Effector memory CD4-positive, alpha-beta T cell (primary cell): ENCODE measurements around the gene CLEC16A.

Experiments
- DNase-seq, 3 donors: peaks; one replicate each; pipeline ENCODE4 v3.0.0-alpha.2; 2020
- H3K27ac ChIP-seq: 2 replicates; pipeline ENCODE4 v1.7.0; 2013; ENCODE audit warnings: mild to moderate bottlenecking, low read length, moderate library complexity; ENCODE audit not compliant: insufficient read depth, poor library complexity, severe bottlenecking
- H3K27me3 ChIP-seq: replicated peaks from 2 replicates; pipeline ENCODE4 v1.7.0; 2013; ENCODE audit warnings: mild to moderate bottlenecking, low read length; ENCODE audit not compliant: insufficient read depth, control insufficient read depth, poor library complexity, severe bottlenecking
- H3K36me3 ChIP-seq: 2 replicates; pipeline ENCODE4 v1.7.0; 2013; ENCODE audit warnings: mild to moderate bottlenecking, low read length, moderate library complexity; ENCODE audit not compliant: control insufficient read depth, insufficient read depth
- H3K4me1 ChIP-seq: 2 replicates; pipeline ENCODE4 v1.7.0; 2013; ENCODE audit warnings: low read length, mild to moderate bottlenecking; ENCODE audit not compliant: control insufficient read depth, insufficient read depth, poor library complexity, severe bottlenecking
- H3K4me3 ChIP-seq: 2 replicates; pipeline ENCODE4 v1.7.0; 2013; ENCODE audit warnings: low read length, low read depth, mild to moderate bottlenecking; ENCODE audit not compliant: insufficient read depth, poor library complexity, severe bottlenecking
- H3K9me3 ChIP-seq: 2 replicates; pipeline ENCODE4 v1.7.0; 2013; ENCODE audit warnings: mild to moderate bottlenecking, low read length, moderate library complexity; ENCODE audit not compliant: control insufficient read depth

The CLEC16A gene

GRCh38 chr16:11134722-11135463 is 190.5 kb downstream of the CLEC16A start:
- Histone ChIP-seq H3K4me1 (peaks cover 9% of the 10 kb centered on the region), H3K36me3 (no peaks in the 10 kb centered on the region), H3K9me3 (no peaks in the 10 kb centered on the region), H3K4me3 (no peak overlapping the region), H3K27me3 (no peaks in the 10 kb centered on the region), H3K27ac (no peak overlapping the region)
- no peak for DNase-seq

GRCh38 chr16:11135464-11135973 is 191.2 kb downstream of the CLEC16A start:
- H3K36me3 ChIP-seq = no peaks in the 10 kb centered on the region
- H3K4me3 ChIP-seq = no peak overlapping the region
- no peaks in the 10 kb centered on the region for H3K9me3 ChIP-seq
- no peak for DNase-seq
- no peaks in the 10 kb centered on the region for H3K27me3 ChIP-seq
- H3K27ac ChIP-seq = no peak overlapping the region
- H3K4me1 ChIP-seq = peaks cover 14% of the 10 kb centered on the region

GRCh38 chr16:11136600-11136999 is 192.2 kb downstream of the CLEC16A start:
- Histone ChIP-seq H3K9me3 (no peaks in the 10 kb centered on the region), H3K27me3 (no peaks in the 10 kb centered on the region), H3K27ac (no peak overlapping the region), H3K4me1 (peaks cover 14% of the 10 kb centered on the region), H3K36me3 (no peaks in the 10 kb centered on the region), H3K4me3 (no peak overlapping the region)
- DNase-seq = no peak

- Histone ChIP-seq H3K4me1 (peaks cover 14% of the 10 kb centered on the region), H3K27ac (no peak overlapping the region), H3K9me3 (no peaks in the 10 kb centered on the region), H3K4me3 (no peak overlapping the region), H3K27me3 (no peaks in the 10 kb centered on the region), H3K36me3 (no peaks in the 10 kb centered on the region)
- no peak for DNase-seq
These were observed 193.8 kb downstream of the CLEC16A start for GRCh38 chr16:11138022-11138768.

- no peaks in the 10 kb centered on the region for H3K9me3 ChIP-seq
- H3K4me3 ChIP-seq = no peak overlapping the region
These were observed 194.5 kb downstream of the CLEC16A start for GRCh38 chr16:11138769-11139325.

GRCh38 chr16:11139326-11140097 is 195.1 kb downstream of the CLEC16A start:
- Histone ChIP-seq H3K27me3 (no peaks in the 10 kb centered on the region), H3K4me3 (no peak overlapping the region), H3K4me1 (peaks cover 14% of the 10 kb centered on the region), H3K27ac (no peak overlapping the region), H3K9me3 (no peaks in the 10 kb centered on the region), H3K36me3 (no peaks in the 10 kb centered on the region)
- DNase-seq = no peak

More at GRCh38 chr16:11138769-11139325, 194.5 kb downstream of the CLEC16A start:
- Histone ChIP-seq H3K27me3 (no peaks in the 10 kb centered on the region), H3K27ac (no peak overlapping the region), H3K4me1 (peaks cover 14% of the 10 kb centered on the region), H3K36me3 (no peaks in the 10 kb centered on the region)
- no peak for DNase-seq

- DNase-seq = no peak
- no peaks in the 10 kb centered on the region for H3K9me3 ChIP-seq
- H3K27ac ChIP-seq = no peak overlapping the region
- H3K36me3 ChIP-seq = no peaks in the 10 kb centered on the region
- peaks cover 14% of the 10 kb centered on the region for H3K4me1 ChIP-seq
- no peak overlapping the region for H3K4me3 ChIP-seq
- no peaks in the 10 kb centered on the region for H3K27me3 ChIP-seq
These were observed 195.7 kb downstream of the CLEC16A start for GRCh38 chr16:11140098-11140375.

GRCh38 chr16:11140466-11140865 is 196.1 kb downstream of the CLEC16A start:
- H3K9me3 ChIP-seq = no peaks in the 10 kb centered on the region
- H3K27ac ChIP-seq = no peak overlapping the region
- no peak overlapping the region for H3K4me3 ChIP-seq
- no peaks in the 10 kb centered on the region for H3K27me3 ChIP-seq
- H3K4me1 ChIP-seq = peaks cover 14% of the 10 kb centered on the region
- H3K36me3 ChIP-seq = no peaks in the 10 kb centered on the region
- DNase-seq = no peak

GRCh38 chr16:11140867-11141266 is 196.5 kb downstream of the CLEC16A start:
- no peak for DNase-seq
- no peak overlapping the region for H3K27ac ChIP-seq
- no peaks in the 10 kb centered on the region for H3K36me3 ChIP-seq
- no peak overlapping the region for H3K4me3 ChIP-seq
- H3K27me3 ChIP-seq = no peaks in the 10 kb centered on the region
- no peaks in the 10 kb centered on the region for H3K9me3 ChIP-seq
- peaks cover 14% of the 10 kb centered on the region for H3K4me1 ChIP-seq
